NB4 (cell line): ENCODE measurements around the gene SAMD4A.

Source experiments
- POLR2A ChIP-seq: IDR thresholded peaks from 2 replicates; pipeline ENCODE4 v1.6.1; 2011; ENCODE audit warnings: mild to moderate bottlenecking; ENCODE audit not compliant: insufficient read length; ENCODE audit errors: extremely low read depth
- TF ChIP-seq, protein P1 (sequence below): IDR thresholded peaks from one replicate; pipeline ENCODE4 v1.5.1; 2012; ENCODE audit warnings: low read depth, low read length

DNA sequence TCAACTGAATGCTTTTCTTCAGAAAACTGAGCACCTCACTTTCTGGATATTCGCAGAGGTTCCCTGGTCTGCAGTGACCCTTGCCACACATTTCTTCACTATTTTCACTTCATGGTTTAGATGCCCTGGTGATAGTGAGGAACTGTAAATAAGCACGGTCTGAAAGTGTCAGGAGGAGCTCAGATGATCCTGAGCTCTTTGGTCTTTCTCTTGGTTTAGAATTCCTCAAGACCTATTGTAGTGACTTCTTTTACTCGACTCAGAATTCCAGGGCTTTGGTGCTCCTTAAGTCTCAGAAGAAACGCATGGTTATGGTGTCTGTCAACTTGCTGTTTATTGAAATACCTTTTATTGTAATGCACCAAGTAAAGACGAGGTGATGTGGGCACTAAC, 84.0 kb downstream of the SAMD4A start:
- TF ChIP-seq, protein P1, sequence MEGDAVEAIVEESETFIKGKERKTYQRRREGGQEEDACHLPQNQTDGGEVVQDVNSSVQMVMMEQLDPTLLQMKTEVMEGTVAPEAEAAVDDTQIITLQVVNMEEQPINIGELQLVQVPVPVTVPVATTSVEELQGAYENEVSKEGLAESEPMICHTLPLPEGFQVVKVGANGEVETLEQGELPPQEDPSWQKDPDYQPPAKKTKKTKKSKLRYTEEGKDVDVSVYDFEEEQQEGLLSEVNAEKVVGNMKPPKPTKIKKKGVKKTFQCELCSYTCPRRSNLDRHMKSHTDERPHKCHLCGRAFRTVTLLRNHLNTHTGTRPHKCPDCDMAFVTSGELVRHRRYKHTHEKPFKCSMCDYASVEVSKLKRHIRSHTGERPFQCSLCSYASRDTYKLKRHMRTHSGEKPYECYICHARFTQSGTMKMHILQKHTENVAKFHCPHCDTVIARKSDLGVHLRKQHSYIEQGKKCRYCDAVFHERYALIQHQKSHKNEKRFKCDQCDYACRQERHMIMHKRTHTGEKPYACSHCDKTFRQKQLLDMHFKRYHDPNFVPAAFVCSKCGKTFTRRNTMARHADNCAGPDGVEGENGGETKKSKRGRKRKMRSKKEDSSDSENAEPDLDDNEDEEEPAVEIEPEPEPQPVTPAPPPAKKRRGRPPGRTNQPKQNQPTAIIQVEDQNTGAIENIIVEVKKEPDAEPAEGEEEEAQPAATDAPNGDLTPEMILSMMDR, result no peak
- no peak for TF ChIP-seq POLR2A
